HL-60 (cell line): Measurements from ENCODE around the gene NKD1.

Experiments
- DNase-seq, 2 experiments: peaks; one replicate each; pipeline ENCODE4 v3.0.0-alpha.2; 2010 to 2020; ENCODE audit warnings: low read depth in 1 of 2, low spot score in 1 of 2
- H3K27ac ChIP-seq: fragments of 250-450 bp; sonication (Bioruptor Pico); replicated peaks from 2 replicates; pipeline ENCODE4 v1.5.1; 2020; ENCODE audit warnings: mild to moderate bottlenecking, moderate library complexity
- H3K27me3 ChIP-seq: fragments of 250-450 bp; sonication (Bioruptor Pico); 2 replicates; pipeline ENCODE4 v1.5.1; 2021; ENCODE audit warnings: mild to moderate bottlenecking, moderate library complexity; ENCODE audit not compliant: insufficient read depth, poor library complexity, severe bottlenecking
- H3K4me3 ChIP-seq: replicated peaks from 2 replicates; pipeline ENCODE4 v1.5.1; 2011; ENCODE audit warnings: mild to moderate bottlenecking, control low read depth, low read length; ENCODE audit not compliant: insufficient read depth
- CTCF ChIP-seq: IDR thresholded peaks from one replicate; pipeline ENCODE4 v1.5.1; 2011; ENCODE audit warnings: low read length, control low read depth, inconsistent platforms; ENCODE audit not compliant: insufficient read depth
- GABPA ChIP-seq: IDR thresholded peaks from 2 replicates; pipeline ENCODE4 v1.6.1; 2012; ENCODE audit warnings: low read depth
- POLR2AphosphoS5 ChIP-seq: IDR thresholded peaks from 2 replicates; pipeline ENCODE4 v1.6.1; 2012; ENCODE audit warnings: low read depth
- REST ChIP-seq: IDR thresholded peaks from 2 replicates; pipeline ENCODE4 v1.6.1; 2012; ENCODE audit warnings: low read depth; ENCODE audit not compliant: insufficient replicate concordance
- SPI1 ChIP-seq: IDR thresholded peaks from 2 replicates; pipeline ENCODE4 v1.6.1; 2012; ENCODE audit warnings: low read depth, mild to moderate bottlenecking, borderline replicate concordance

NKD1 gene

GRCh38 chr16:50695017-50696000, 147.1 kb downstream of the NKD1 start:
- TF ChIP-seq GABPA: no peak
- no peak for TF ChIP-seq SPI1
- TF ChIP-seq REST: no peak
- TF ChIP-seq POLR2AphosphoS5: no peak; the same call in 1 of the 2 replicates
- TF ChIP-seq CTCF: no peak
- peak; percentile 83 to 96 for DNase-seq
- Histone ChIP-seq H3K27me3 (no peaks in the 10 kb centered on the region), H3K27ac (no peak overlapping the region; the same call in 1 of the 2 replicates), H3K4me3 (no peak overlapping the region)

GRCh38 chr16:50696126-50696525, 147.9 kb downstream of the NKD1 start:
- no peak for DNase-seq

More at GRCh38 chr16:50696126-50696525, 147.9 kb downstream of the NKD1 start:
- no peak for TF ChIP-seq GABPA
- TF ChIP-seq SPI1: no peak
- TF ChIP-seq CTCF: no peak
- TF ChIP-seq REST: no peak
- TF ChIP-seq POLR2AphosphoS5: no peak
- no peaks in the 10 kb centered on the region for H3K27me3 ChIP-seq
- no peak overlapping the region for H3K4me3 ChIP-seq
- peak overlapping the region; percentile 20 for H3K27ac ChIP-seq
